Lung (tissue), 12 donors: ENCODE results near the gene RCAN3. TPM values are rescaled to one million over a fixed set of nuclear protein-coding genes. Genes with fewer than 3 reads are reported as not detected.
"Not testable (repeated sequence)": the region's sequence is repeated elsewhere in the genome, so short reads cannot be mapped to it uniquely, and the experiment has no call there.

Experiments
- ATAC-seq: fragments of 200-7000 bp; cut with Tn5 transposase; one replicate; pipeline ENCODE4 v1.9.1; 2020; ENCODE audit warnings: moderate number of reproducible peaks; ENCODE audit not compliant: insufficient read depth, low FRiP score
- DNase-seq, 3 donors: peaks; one replicate each; pipeline ENCODE4 v3.0.0-alpha.2; 2013 to 2017
- H3K27ac ChIP-seq, 2 donors: one replicate each; pipeline ENCODE4 v1.5.1; 2013; ENCODE audit warnings: mild to moderate bottlenecking in 2 of 2, moderate library complexity in 2 of 2, control low read depth in 1 of 2, inconsistent platforms in 1 of 2, low read depth in 1 of 2, low read length in 1 of 2
- H3K27me3 ChIP-seq, 3 donors: one replicate each; pipeline ENCODE4 v1.5.1; 2013; ENCODE audit warnings: low read length in 2 of 3; ENCODE audit not compliant: control insufficient read depth in 3 of 3, insufficient read depth in 3 of 3
- H3K36me3 ChIP-seq, 4 donors: one replicate each; pipeline ENCODE4 v1.5.1; 2013; ENCODE audit warnings: low read length in 4 of 4, mild to moderate bottlenecking in 1 of 4, moderate library complexity in 1 of 4; ENCODE audit not compliant: control insufficient read depth in 4 of 4, insufficient read depth in 4 of 4
- H3K4me1 ChIP-seq, 5 donors: one replicate each; pipeline ENCODE4 v1.5.1; 2013; ENCODE audit warnings: low read length in 5 of 5, mild to moderate bottlenecking in 2 of 5, moderate library complexity in 1 of 5; ENCODE audit not compliant: control insufficient read depth in 5 of 5, insufficient read depth in 5 of 5
- H3K4me3 ChIP-seq: one replicate; pipeline ENCODE4 v1.5.1; 2013; ENCODE audit warnings: mild to moderate bottlenecking, control low read depth, moderate library complexity
- H3K9ac ChIP-seq, 2 donors: one replicate each; pipeline ENCODE4 v1.5.1; 2013; ENCODE audit warnings: low read length in 2 of 2, control low read depth in 1 of 2; ENCODE audit not compliant: insufficient read depth in 1 of 2
- H3K9me3 ChIP-seq, 4 donors: one replicate each; pipeline ENCODE4 v1.5.1; 2013; ENCODE audit warnings: low read length in 3 of 4, mild to moderate bottlenecking in 1 of 4, moderate library complexity in 1 of 4; ENCODE audit not compliant: control insufficient read depth in 4 of 4, insufficient read depth in 3 of 4
- WGBS, 2 donors: extraction: QIAGEN DNeasy Blood & Tissue Kit; methylation state at CpG; one replicate each; pipeline ENCODE4 v1.1.7; 2013; 5-methylcytosine and 5-hydroxymethylcytosine counted together
- polyA plus RNA-seq, 2 donors: library from polyadenylated mRNA; stranded (reverse); fragments of 200-250 nt; gene quantifications; one replicate each; pipeline ENCODE4 v1.2.1, GENCODE V29; 2013
- total RNA-seq, 2 donors: library from RNA; depleted of rRNA in 1 of 2; stranded (reverse); fragments of >200 nt in 1 of 2; gene quantifications; one replicate each; pipeline ENCODE4 v1.2.1, GENCODE V29; 2014 to 2021
- TF ChIP-seq, protein P1 (sequence below): IDR thresholded peaks from 2 replicates; pipeline ENCODE4 v1.5.1; 2012; ENCODE audit warnings: mild to moderate bottlenecking; ENCODE audit errors: control extremely low read depth, extremely low read depth
- donor health status: control.
- donor health status: control.
- donor health status: Bipolar disorder and iron deficiency.
- donor health status: healthy.
- donor health status: DM: yes; HTN: yes; CAD: no.

Gene RCAN3
- total and polyA plus RNA-seq, 4 donors: 5.2 to 21.4 (median 12.8) TPM

DNA sequence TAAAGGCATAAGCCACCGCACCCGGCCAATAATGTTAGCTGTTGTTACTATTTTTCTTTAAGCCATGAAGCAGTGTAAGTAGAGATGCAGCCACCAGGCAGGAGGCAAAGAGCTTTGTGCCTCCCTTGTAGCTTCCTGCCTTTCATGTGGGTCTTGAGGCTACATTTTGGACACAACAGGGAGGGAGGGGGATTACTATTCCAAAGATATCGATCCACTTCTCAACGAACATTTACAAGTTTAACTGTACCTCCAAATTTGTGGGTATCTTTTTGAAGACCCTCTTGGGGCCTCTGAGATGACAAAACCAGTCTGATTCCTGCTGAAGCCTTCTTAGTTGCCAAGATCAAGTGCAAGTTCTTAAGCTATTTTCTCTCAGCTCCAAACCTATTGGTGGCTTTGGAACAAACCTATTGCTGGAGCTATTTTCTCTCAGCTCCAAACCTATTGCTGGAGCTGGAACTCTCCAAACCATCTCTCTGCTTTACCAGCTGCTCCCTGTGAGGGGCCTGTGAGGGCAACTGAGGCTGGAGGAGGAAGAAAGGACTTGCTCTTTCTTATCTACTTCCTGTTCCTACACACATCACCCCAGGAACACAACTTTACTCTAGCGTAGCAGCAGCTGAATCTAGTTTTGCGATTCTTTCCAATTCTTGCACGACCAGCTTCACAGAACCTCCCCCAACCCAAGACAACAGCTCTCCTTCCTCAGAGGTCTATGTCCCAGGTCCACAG lies 16.1 kb upstream of the RCAN3 start:
- Histone ChIP-seq H3K9me3 (peaks cover 0 to 4% (median 2%) of the 10 kb centered on the region in 4 donors), H3K27me3 (no peaks in the 10 kb centered on the region), H3K4me1 (peaks cover 0 to 1% (median 0%) of the 10 kb centered on the region in 5 donors), H3K36me3 (no peaks in the 10 kb centered on the region), H3K27ac (no peak overlapping the region), H3K4me3 (no peak overlapping the region), H3K9ac (no peak overlapping the region)
- DNase-seq (no peak), ATAC-seq (no peak)
- TF ChIP-seq, protein P1, sequence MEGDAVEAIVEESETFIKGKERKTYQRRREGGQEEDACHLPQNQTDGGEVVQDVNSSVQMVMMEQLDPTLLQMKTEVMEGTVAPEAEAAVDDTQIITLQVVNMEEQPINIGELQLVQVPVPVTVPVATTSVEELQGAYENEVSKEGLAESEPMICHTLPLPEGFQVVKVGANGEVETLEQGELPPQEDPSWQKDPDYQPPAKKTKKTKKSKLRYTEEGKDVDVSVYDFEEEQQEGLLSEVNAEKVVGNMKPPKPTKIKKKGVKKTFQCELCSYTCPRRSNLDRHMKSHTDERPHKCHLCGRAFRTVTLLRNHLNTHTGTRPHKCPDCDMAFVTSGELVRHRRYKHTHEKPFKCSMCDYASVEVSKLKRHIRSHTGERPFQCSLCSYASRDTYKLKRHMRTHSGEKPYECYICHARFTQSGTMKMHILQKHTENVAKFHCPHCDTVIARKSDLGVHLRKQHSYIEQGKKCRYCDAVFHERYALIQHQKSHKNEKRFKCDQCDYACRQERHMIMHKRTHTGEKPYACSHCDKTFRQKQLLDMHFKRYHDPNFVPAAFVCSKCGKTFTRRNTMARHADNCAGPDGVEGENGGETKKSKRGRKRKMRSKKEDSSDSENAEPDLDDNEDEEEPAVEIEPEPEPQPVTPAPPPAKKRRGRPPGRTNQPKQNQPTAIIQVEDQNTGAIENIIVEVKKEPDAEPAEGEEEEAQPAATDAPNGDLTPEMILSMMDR: no peak
- WGBS, 2 donors: 80 to 84% methylated on average over 7 of the region's 7 CpGs

DNA sequence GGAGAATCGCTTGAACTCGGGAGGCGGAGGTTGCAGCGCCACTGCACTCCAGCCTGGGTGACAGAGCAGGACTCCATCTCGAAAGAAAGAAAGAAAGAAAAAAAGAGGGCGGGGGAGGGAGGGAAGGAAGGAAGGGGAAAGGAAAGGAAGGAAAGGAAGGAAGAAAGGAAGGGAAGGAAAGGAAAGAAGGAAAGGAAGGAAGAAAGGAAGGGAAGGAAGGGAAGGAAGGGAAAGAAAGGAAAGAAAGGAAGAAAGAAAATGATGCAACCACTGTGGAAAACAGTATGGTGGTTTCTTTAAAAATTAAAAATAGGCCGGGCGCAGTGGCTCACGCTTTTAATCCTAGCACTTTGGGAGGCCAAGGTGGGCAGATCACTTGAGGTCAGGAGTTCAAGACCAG lies 15.2 kb upstream of the RCAN3 start:
- H3K27ac ChIP-seq: no peak overlapping the region
- H3K27me3 ChIP-seq: no peaks in the 10 kb centered on the region
- ATAC-seq (no peak), DNase-seq (no peak)
- 89 to 93% methylated on average over 9 of the region's 9 CpGs for WGBS, 2 donors
- no peaks in the 10 kb centered on the region for H3K36me3 ChIP-seq
- TF ChIP-seq, protein P1: no peak
- H3K9ac ChIP-seq: no peak overlapping the region
- H3K9me3 ChIP-seq: peaks cover 0 to 4% (median 2%) of the 10 kb centered on the region in 4 donors
- H3K4me3 ChIP-seq: no peak overlapping the region
- no peaks in the 10 kb centered on the region for H3K4me1 ChIP-seq

DNA sequence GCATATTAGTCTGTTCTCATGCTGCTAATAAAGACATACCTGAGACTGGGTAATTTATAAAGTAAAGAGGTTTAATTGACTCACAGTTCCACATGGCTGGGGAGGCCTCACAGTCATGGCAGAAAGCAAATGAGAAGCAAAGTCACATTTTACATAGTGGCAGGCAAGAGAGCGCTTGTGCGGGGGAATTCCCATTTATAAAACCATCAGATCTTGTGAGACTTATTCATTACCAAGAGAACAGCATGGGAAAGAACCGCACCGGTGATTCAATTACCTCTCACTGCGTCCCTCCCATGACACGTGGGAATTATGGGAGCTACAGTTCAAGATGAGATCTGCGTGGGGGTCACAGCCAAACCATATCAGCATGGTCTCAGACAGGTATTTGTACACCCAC lies 14.5 kb upstream of the RCAN3 start:
- H3K9me3 ChIP-seq, H3K4me3 ChIP-seq, ATAC-seq, H3K9ac ChIP-seq, H3K27me3 ChIP-seq, H3K27ac ChIP-seq, H3K36me3 ChIP-seq, H3K4me1 ChIP-seq, DNase-seq: not testable (repeated sequence)
- 92 to 94% methylated on average over 7 of the region's 7 CpGs for WGBS, 2 donors

DNA sequence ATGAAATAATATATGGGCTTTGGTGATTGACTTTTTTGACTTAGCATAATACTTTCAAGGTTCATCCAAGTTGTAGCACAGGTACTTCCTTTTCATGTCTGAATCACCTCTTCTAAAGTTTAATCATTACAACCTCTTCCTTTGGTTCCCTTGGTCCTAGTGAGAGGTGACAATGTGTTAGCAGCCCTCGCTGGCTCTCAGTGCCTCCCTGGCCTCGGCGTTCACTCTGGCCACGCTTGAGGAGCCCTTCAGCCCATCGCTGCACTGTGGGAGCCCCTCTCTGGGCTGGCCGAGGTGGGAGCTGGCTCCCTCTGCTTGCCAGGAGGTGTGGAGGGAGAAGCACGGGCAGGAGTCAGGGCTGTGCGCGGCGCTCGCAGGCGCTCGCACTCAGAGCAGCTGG lies 13.0 kb upstream of the RCAN3 start:
- Histone ChIP-seq H3K9ac (no peak overlapping the region), H3K36me3 (no peaks in the 10 kb centered on the region), H3K9me3 (peaks cover 0 to 4% (median 2%) of the 10 kb centered on the region in 4 donors), H3K4me1 (no peaks in the 10 kb centered on the region), H3K27ac (no peak overlapping the region), H3K4me3 (no peak overlapping the region), H3K27me3 (no peaks in the 10 kb centered on the region)
- no peak for DNase-seq
- 93% methylated on average over 13 of the region's 13 CpGs for WGBS, 2 donors
- TF ChIP-seq, protein P1: no peak
- ATAC-seq: no peak
